IPS-15b (cell line): ENCODE data around the gene RAP1B.
"Not testable (repeated sequence)": the region's sequence is repeated elsewhere in the genome, so short reads cannot be mapped to it uniquely, and the experiment has no call there.

Source experiments
- H3K27me3 ChIP-seq: one replicate; pipeline ENCODE4 v1.6.1; 2013; ENCODE audit warnings: low read length; ENCODE audit not compliant: control insufficient read depth, insufficient read depth
- H3K36me3 ChIP-seq: one replicate; pipeline ENCODE4 v1.6.1; 2013; ENCODE audit warnings: low read length; ENCODE audit not compliant: control insufficient read depth, insufficient read depth
- H3K4me1 ChIP-seq: one replicate; pipeline ENCODE4 v1.6.1; 2013; ENCODE audit warnings: mild to moderate bottlenecking, low read length; ENCODE audit not compliant: control insufficient read depth, insufficient read depth
- H3K4me3 ChIP-seq: one replicate; pipeline ENCODE4 v1.5.1; 2013; ENCODE audit warnings: low read depth, low read length
- H3K9ac ChIP-seq: one replicate; pipeline ENCODE4 v1.6.1; 2013; ENCODE audit warnings: low read depth, mild to moderate bottlenecking, low read length
- H3K9me3 ChIP-seq: one replicate; pipeline ENCODE4 v1.6.1; 2013; ENCODE audit warnings: mild to moderate bottlenecking, low read length; ENCODE audit not compliant: control insufficient read depth, insufficient read depth

RAP1B gene

GRCh38 chr12:68624933-68625332 is 14.2 kb downstream of the RAP1B start:
- Histone ChIP-seq H3K9me3 (no peaks in the 10 kb centered on the region), H3K4me3 (no peak overlapping the region), H3K4me1 (peaks cover 6% of the 10 kb centered on the region), H3K9ac (no peak overlapping the region), H3K27me3 (no peaks in the 10 kb centered on the region), H3K36me3 (peaks cover 4% of the 10 kb centered on the region)

GRCh38 chr12:68627673-68628319 is 17.1 kb downstream of the RAP1B start:
- Histone ChIP-seq H3K4me1 (no peaks in the 10 kb centered on the region), H3K9ac (no peak overlapping the region), H3K9me3 (no peaks in the 10 kb centered on the region), H3K4me3 (no peak overlapping the region), H3K36me3 (peaks cover 4% of the 10 kb centered on the region), H3K27me3 (no peaks in the 10 kb centered on the region)

- Histone ChIP-seq H3K4me1 (no peaks in the 10 kb centered on the region), H3K4me3 (no peak overlapping the region), H3K36me3 (peaks cover 4% of the 10 kb centered on the region)
These were observed 18.0 kb downstream of the RAP1B start for GRCh38 chr12:68628698-68629097.

GRCh38 chr12:68630050-68630449 is 19.4 kb downstream of the RAP1B start:
- H3K4me3 ChIP-seq: no peak overlapping the region
- no peaks in the 10 kb centered on the region for H3K27me3 ChIP-seq
- no peaks in the 10 kb centered on the region for H3K4me1 ChIP-seq
- H3K9me3 ChIP-seq: no peaks in the 10 kb centered on the region
- no peak overlapping the region for H3K9ac ChIP-seq
- H3K36me3 ChIP-seq: peaks cover 4% of the 10 kb centered on the region

More at GRCh38 chr12:68628698-68629097, 18.0 kb downstream of the RAP1B start:
- no peaks in the 10 kb centered on the region for H3K27me3 ChIP-seq
- no peak overlapping the region for H3K9ac ChIP-seq
- H3K9me3 ChIP-seq: no peaks in the 10 kb centered on the region

GRCh38 chr12:68630598-68630997 is 19.9 kb downstream of the RAP1B start:
- H3K36me3 ChIP-seq: peaks cover 4% of the 10 kb centered on the region
- no peaks in the 10 kb centered on the region for H3K4me1 ChIP-seq
- H3K4me3 ChIP-seq: no peak overlapping the region
- no peaks in the 10 kb centered on the region for H3K9me3 ChIP-seq
- H3K9ac ChIP-seq: no peak overlapping the region
- no peaks in the 10 kb centered on the region for H3K27me3 ChIP-seq

GRCh38 chr12:68631227-68631626 is 20.5 kb downstream of the RAP1B start:
- H3K36me3 ChIP-seq: peaks cover 4% of the 10 kb centered on the region
- no peak overlapping the region for H3K9ac ChIP-seq
- no peak overlapping the region for H3K4me3 ChIP-seq
- H3K27me3 ChIP-seq: no peaks in the 10 kb centered on the region
- H3K4me1 ChIP-seq: no peaks in the 10 kb centered on the region
- H3K9me3 ChIP-seq: no peaks in the 10 kb centered on the region

GRCh38 chr12:68632486-68632885 is 21.8 kb downstream of the RAP1B start:
- Histone ChIP-seq H3K27me3 (no peaks in the 10 kb centered on the region), H3K9ac (no peak overlapping the region), H3K4me1 (no peaks in the 10 kb centered on the region), H3K9me3 (no peaks in the 10 kb centered on the region), H3K4me3 (no peak overlapping the region), H3K36me3 (no peaks in the 10 kb centered on the region)

- Histone ChIP-seq H3K27me3 (no peaks in the 10 kb centered on the region), H3K4me3 (no peak overlapping the region), H3K4me1 (no peaks in the 10 kb centered on the region), H3K9me3 (no peaks in the 10 kb centered on the region), H3K36me3 (no peaks in the 10 kb centered on the region), H3K9ac (no peak overlapping the region)
These were observed 23.2 kb downstream of the RAP1B start for GRCh38 chr12:68633614-68634558.

GRCh38 chr12:68636268-68636667 is 25.6 kb downstream of the RAP1B start:
- H3K4me1 ChIP-seq: peaks cover 2% of the 10 kb centered on the region
- no peaks in the 10 kb centered on the region for H3K9me3 ChIP-seq
- H3K9ac ChIP-seq: no peak overlapping the region
- no peaks in the 10 kb centered on the region for H3K27me3 ChIP-seq
- no peak overlapping the region for H3K4me3 ChIP-seq
- H3K36me3 ChIP-seq: no peaks in the 10 kb centered on the region

- not testable (repeated sequence) for H3K4me3 ChIP-seq, H3K4me1 ChIP-seq, H3K36me3 ChIP-seq, H3K27me3 ChIP-seq, H3K9ac ChIP-seq, H3K9me3 ChIP-seq
These were observed 26.7 kb downstream of the RAP1B start for GRCh38 chr12:68637439-68637838.

- H3K4me3 ChIP-seq: no peak overlapping the region
- H3K4me1 ChIP-seq: peaks cover 2% of the 10 kb centered on the region
- H3K36me3 ChIP-seq: no peaks in the 10 kb centered on the region
- H3K27me3 ChIP-seq: no peaks in the 10 kb centered on the region
- H3K9me3 ChIP-seq: no peaks in the 10 kb centered on the region
- no peak overlapping the region for H3K9ac ChIP-seq
These were observed 27.5 kb downstream of the RAP1B start for GRCh38 chr12:68638171-68638570.
